ENCODE data around the gene C1orf216.

DNA sequence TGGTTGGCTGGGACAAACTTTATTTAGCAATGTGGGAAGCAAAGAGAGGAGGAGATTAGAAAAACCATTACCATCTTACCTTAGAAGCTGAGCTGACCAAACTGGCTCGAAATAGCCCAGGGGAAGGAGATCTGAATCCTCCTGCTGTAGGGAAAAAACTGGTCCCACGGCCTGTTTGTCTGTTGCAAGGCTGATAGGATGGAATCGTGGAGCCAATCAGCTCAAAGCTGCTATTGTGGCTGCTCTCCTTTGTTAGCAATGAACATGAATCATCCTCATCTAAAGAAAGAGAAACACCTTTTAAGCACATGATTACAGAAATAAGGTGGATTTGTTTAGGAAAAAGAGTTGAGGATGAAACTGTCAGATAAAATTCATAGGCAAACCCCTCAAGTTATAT is 29.6 kb upstream of the C1orf216 start:
- TF ChIP-seq, protein P1, sequence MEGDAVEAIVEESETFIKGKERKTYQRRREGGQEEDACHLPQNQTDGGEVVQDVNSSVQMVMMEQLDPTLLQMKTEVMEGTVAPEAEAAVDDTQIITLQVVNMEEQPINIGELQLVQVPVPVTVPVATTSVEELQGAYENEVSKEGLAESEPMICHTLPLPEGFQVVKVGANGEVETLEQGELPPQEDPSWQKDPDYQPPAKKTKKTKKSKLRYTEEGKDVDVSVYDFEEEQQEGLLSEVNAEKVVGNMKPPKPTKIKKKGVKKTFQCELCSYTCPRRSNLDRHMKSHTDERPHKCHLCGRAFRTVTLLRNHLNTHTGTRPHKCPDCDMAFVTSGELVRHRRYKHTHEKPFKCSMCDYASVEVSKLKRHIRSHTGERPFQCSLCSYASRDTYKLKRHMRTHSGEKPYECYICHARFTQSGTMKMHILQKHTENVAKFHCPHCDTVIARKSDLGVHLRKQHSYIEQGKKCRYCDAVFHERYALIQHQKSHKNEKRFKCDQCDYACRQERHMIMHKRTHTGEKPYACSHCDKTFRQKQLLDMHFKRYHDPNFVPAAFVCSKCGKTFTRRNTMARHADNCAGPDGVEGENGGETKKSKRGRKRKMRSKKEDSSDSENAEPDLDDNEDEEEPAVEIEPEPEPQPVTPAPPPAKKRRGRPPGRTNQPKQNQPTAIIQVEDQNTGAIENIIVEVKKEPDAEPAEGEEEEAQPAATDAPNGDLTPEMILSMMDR (conservative IDR thresholded peaks at IDR 0.05; ENCODE audit: low read depth, low read length), result no peak
- TF ChIP-seq EZH2 (IDR thresholded peaks at IDR 0.05; ENCODE audit: low read length, unreplicated experiment) (no peak), EZH2phosphoT487 (IDR thresholded peaks at IDR 0.05; ENCODE audit: borderline replicate concordance, low read length) (no peak)
